PFSK-1 (cell line): Measurements from ENCODE around the gene RPGRIP1.

Experiments used
- FOXP2 ChIP-seq: optimal IDR thresholded peaks from 2 replicates; pipeline ENCODE3; 2011; ENCODE audit warnings: borderline replicate concordance, control low read depth, inconsistent platforms; ENCODE audit not compliant: insufficient read depth; ENCODE audit errors: extremely low read length, extremely low read depth
- POLR2AphosphoS5 ChIP-seq: IDR thresholded peaks from 2 replicates; pipeline ENCODE4 v1.6.1; 2012; ENCODE audit warnings: low read depth, mild to moderate bottlenecking, control low read depth, low read length, moderate library complexity
- SIN3A ChIP-seq: IDR thresholded peaks from 2 replicates; pipeline ENCODE4 v1.6.1; 2012; ENCODE audit warnings: mild to moderate bottlenecking, low read length, moderate library complexity, borderline replicate concordance; ENCODE audit not compliant: insufficient read depth
- TAF1 ChIP-seq: IDR thresholded peaks from 2 replicates; pipeline ENCODE4 v1.6.1; 2012; ENCODE audit warnings: low read length, control low read depth, borderline replicate concordance; ENCODE audit not compliant: insufficient read depth
- TF ChIP-seq, protein P1 (sequence below), 2 experiments: IDR thresholded peaks; 2 replicates each; pipeline versions ENCODE4 v1.6.1 to v1.8.0; 2011 to 2012; ENCODE audit warnings: low read depth in 2 of 2, low read length in 2 of 2, control low read depth in 1 of 2, inconsistent platforms in 1 of 2, mild to moderate bottlenecking in 1 of 2, moderate library complexity in 1 of 2; ENCODE audit not compliant: insufficient read depth in 1 of 2

Gene RPGRIP1

DNA sequence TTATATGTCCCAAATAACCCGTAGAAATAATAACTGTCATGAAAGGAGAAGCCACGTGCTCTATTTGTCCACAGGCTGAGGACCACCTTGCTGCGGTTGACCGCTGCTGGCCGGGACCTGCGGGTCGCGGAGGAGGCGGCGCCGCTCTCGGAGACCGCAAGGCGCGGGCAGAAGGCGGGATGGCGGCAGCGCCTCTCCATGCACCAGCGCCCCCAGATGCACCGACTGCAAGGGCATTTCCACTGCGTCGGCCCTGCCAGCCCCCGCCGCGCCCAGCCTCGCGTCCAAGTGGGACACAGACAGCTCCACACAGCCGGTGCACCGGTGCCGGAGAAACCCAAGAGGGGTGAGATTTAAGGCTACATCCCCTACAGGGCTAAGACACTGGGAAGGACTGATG is 21.0 kb downstream of the RPGRIP1 start:
- no peak for TF ChIP-seq POLR2AphosphoS5
- TF ChIP-seq, protein P1, sequence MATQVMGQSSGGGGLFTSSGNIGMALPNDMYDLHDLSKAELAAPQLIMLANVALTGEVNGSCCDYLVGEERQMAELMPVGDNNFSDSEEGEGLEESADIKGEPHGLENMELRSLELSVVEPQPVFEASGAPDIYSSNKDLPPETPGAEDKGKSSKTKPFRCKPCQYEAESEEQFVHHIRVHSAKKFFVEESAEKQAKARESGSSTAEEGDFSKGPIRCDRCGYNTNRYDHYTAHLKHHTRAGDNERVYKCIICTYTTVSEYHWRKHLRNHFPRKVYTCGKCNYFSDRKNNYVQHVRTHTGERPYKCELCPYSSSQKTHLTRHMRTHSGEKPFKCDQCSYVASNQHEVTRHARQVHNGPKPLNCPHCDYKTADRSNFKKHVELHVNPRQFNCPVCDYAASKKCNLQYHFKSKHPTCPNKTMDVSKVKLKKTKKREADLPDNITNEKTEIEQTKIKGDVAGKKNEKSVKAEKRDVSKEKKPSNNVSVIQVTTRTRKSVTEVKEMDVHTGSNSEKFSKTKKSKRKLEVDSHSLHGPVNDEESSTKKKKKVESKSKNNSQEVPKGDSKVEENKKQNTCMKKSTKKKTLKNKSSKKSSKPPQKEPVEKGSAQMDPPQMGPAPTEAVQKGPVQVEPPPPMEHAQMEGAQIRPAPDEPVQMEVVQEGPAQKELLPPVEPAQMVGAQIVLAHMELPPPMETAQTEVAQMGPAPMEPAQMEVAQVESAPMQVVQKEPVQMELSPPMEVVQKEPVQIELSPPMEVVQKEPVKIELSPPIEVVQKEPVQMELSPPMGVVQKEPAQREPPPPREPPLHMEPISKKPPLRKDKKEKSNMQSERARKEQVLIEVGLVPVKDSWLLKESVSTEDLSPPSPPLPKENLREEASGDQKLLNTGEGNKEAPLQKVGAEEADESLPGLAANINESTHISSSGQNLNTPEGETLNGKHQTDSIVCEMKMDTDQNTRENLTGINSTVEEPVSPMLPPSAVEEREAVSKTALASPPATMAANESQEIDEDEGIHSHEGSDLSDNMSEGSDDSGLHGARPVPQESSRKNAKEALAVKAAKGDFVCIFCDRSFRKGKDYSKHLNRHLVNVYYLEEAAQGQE (IDR thresholded peaks at IDR 0.05; ENCODE audit: insufficient read depth in 1 of 2, low read depth in 2 of 2, low read length in 2 of 2): no peak
- no peak for TF ChIP-seq FOXP2
- TF ChIP-seq TAF1: no peak
- TF ChIP-seq SIN3A: no peak

DNA sequence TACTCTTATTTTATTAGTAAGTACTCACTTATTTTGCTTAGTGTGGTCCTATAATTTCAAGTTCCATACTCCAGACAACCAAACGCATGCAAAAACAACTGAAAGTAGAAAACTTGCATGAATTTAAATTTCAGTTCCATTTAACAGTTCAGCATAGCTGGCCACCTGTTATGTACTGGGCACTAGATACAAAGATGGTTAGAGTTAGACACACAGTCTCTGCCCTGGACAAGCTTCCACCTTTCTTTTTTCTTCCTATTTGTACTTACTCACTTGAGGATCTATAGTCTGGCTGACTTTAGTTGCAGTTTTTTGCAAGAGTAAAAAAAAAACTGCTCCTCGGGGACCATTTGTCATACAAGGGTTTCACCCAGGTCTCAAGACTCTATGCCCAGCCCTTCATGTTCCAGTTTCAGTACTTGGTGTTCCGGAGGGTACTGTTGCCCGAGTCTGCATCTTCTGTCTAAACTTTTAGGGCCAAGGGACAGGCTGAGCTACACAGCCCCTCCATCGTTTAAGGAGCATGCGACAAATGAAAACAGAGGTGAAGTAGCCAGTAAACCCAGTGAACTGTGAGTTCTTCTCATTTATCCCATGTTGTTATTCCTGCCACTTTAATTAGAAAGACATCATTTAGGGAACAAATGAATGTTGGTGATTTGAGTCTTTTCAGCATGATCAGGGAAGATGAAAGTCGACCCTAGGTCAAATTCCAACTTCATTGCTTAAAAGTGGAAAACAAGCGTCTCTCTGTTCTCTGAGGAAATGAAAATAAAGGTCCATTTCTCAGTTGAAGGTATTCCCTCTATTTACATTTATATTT is 22.3 kb downstream of the RPGRIP1 start:
- TF ChIP-seq SIN3A: no peak
- TF ChIP-seq TAF1: no peak
- no peak for TF ChIP-seq POLR2AphosphoS5
- no peak for TF ChIP-seq FOXP2
- TF ChIP-seq, protein P1 (IDR thresholded peaks at IDR 0.05; ENCODE audit: insufficient read depth in 1 of 2, low read depth in 2 of 2, low read length in 2 of 2): no peak

DNA sequence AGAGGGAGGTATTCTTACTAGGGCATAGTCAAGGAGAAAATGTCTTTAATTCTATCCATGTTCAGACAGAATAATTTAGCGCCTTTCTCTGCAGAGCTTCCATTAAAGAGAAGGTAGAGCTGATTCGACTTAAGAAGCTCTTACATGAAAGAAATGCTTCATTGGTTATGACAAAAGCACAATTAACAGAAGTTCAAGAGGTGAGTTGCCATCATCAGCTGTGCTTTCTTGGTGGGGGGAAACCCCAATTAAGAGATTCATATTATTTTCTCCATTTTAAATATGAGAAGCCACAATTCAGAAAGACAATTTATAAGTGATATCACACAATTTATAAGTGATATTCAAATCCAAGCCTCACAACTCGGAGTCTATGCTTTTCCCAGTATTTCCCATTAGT is 27.8 kb downstream of the RPGRIP1 start:
- TF ChIP-seq POLR2AphosphoS5: no peak
- TF ChIP-seq TAF1: no peak
- TF ChIP-seq, protein P1 (IDR thresholded peaks at IDR 0.05; ENCODE audit: insufficient read depth in 1 of 2, low read depth in 2 of 2, low read length in 2 of 2): no peak
- TF ChIP-seq FOXP2: no peak
- no peak for TF ChIP-seq SIN3A

DNA sequence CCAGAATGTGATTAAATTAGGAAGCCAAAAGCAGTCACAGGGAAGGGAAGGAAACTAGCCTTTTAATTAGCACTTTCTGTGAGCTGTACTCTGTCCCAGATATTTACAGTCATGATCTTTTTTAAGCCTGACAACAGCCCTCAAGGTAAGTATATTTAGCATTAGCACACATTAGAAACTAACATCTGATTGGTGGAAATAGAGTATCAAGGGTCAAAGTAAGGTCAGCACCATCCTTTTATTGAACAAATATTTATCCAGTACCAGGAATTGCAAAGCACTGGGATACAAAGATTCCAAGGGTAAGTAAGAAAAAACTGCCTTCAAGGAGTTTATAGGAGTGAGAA is 28.2 kb downstream of the RPGRIP1 start:
- TF ChIP-seq, protein P1 (IDR thresholded peaks at IDR 0.05; ENCODE audit: insufficient read depth in 1 of 2, low read depth in 2 of 2, low read length in 2 of 2): no peak
- TF ChIP-seq POLR2AphosphoS5: no peak
- TF ChIP-seq FOXP2: no peak
- TF ChIP-seq TAF1: no peak
- TF ChIP-seq SIN3A: no peak
